ACC112 (cell line): Measurements from ENCODE around the gene MDN1.
"Not testable (repeated sequence)": the region's sequence is repeated elsewhere in the genome, so short reads cannot be mapped to it uniquely, and the experiment has no call there.

Source experiments
- H2AFZ ChIP-seq: fragments of 200-600 bp; sonication (generic); one replicate; pipeline ENCODE4 v1.6.0; 2017; ENCODE audit warnings: antibody characterized with exemption, low read length; ENCODE audit not compliant: unreplicated experiment
- H3K27ac ChIP-seq: fragments of 200-600 bp; sonication (generic); 2 replicates; pipeline ENCODE4 v1.5.1; 2014; ENCODE audit warnings: low read depth, mild to moderate bottlenecking, antibody characterized with exemption, low read length, moderate library complexity
- H3K27me3 ChIP-seq: fragments of 200-600 bp; sonication (generic); 2 replicates; pipeline ENCODE4 v1.6.1; 2014; ENCODE audit warnings: mild to moderate bottlenecking, antibody characterized with exemption, low read length, moderate library complexity, mixed read lengths; ENCODE audit not compliant: insufficient read depth
- H3K36me3 ChIP-seq: fragments of 200-600 bp; sonication (generic); 2 replicates; pipeline ENCODE4 v1.6.1; 2016; ENCODE audit warnings: mild to moderate bottlenecking, antibody characterized with exemption, low read length, moderate library complexity, mixed read lengths; ENCODE audit not compliant: insufficient read depth
- H3K4me1 ChIP-seq: fragments of 200-600 bp; sonication (generic); one replicate; pipeline ENCODE4 v1.6.1; 2016; ENCODE audit warnings: low read length, mixed read lengths; ENCODE audit not compliant: insufficient read depth, unreplicated experiment, control insufficient read depth
- H3K4me3 ChIP-seq: fragments of 200-600 bp; sonication (generic); 2 replicates; pipeline ENCODE4 v1.5.1; 2014; ENCODE audit warnings: mild to moderate bottlenecking, low read depth, low read length
- H3K79me2 ChIP-seq: fragments of 200-600 bp; sonication (generic); one replicate; pipeline ENCODE4 v1.6.0; 2016; ENCODE audit warnings: low read length; ENCODE audit not compliant: control insufficient read depth, unreplicated experiment, insufficient read depth

Gene MDN1

DNA sequence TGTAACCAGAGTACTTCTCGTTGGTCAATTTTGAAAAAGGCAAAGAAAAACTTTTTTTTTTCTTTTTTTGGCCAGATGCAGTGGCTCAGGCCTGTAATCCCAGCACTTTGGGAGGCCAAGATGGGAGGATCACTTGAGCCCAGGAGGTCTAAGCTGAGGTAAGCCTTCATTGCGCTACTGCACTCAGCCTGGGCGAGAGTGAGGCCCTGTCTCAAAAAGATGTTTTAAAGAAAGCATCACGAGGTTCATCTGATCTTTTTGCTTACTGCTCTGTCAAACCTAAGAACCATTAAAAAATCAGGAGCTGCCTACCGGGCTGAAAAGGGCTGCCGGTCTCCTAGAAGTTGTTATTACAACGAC lies 181.7 kb downstream of the MDN1 start:
- Histone ChIP-seq H2AFZ (peak overlapping the region; percentile 83), H3K4me3 (peak overlapping the region; percentile 82), H3K79me2 (peaks cover 12% of the 10 kb centered on the region), H3K27me3 (no peaks in the 10 kb centered on the region), H3K4me1 (peaks cover 14% of the 10 kb centered on the region), H3K36me3 (peaks cover 10% of the 10 kb centered on the region), H3K27ac (peak overlapping the region; percentile 79)

DNA sequence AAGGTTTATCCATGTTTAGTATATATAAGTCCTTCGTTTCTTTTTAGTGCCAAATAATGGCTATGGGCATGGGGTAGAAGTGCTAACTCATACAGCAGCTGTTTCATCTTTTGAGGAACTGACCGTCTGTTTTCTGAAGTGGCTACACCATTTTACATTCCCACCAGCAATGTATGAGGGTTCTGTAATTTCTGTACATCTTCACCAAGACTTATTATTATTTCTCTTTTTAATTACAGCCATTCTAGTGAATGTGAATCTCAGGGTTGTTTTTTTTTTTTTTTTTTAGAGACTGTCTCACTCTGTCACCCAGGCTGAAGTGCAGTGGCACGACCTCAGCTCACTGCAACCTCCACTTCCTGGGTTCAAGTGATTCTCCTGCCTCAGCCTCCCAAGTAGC lies 183.2 kb downstream of the MDN1 start:
- Histone ChIP-seq H3K79me2 (peaks cover 12% of the 10 kb centered on the region), H3K4me1 (peaks cover 14% of the 10 kb centered on the region)
- not testable (repeated sequence) for H2AFZ ChIP-seq, H3K27me3 ChIP-seq, H3K4me3 ChIP-seq, H3K27ac ChIP-seq, H3K36me3 ChIP-seq

DNA sequence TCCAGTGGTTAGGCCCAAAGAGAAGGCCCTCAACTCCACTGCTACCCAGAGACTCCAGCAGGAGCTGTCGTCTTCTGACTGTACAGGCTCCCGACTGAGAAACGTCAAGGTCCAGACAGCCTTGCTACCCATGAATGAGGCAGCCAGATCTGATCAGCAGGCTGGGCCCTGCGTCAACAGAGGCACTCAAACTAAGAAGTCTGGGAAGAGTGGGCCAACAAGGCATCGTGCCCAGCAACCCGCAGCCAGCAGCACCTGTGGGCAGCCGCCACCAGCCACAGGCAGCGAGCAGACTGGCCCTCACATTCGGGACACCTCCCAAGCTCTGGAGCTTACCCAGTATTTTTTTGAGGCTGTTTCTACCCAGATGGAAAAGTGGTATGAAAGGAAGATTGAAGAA lies 189.1 kb downstream of the MDN1 start:
- no peaks in the 10 kb centered on the region; the same call in 1 of the 2 replicates for H3K36me3 ChIP-seq
- no peaks in the 10 kb centered on the region for H3K4me1 ChIP-seq
- no peak overlapping the region for H3K27ac ChIP-seq
- no peaks in the 10 kb centered on the region for H3K79me2 ChIP-seq
- H3K4me3 ChIP-seq, result no peak overlapping the region
- no peak overlapping the region for H2AFZ ChIP-seq
- no peaks in the 10 kb centered on the region for H3K27me3 ChIP-seq

DNA sequence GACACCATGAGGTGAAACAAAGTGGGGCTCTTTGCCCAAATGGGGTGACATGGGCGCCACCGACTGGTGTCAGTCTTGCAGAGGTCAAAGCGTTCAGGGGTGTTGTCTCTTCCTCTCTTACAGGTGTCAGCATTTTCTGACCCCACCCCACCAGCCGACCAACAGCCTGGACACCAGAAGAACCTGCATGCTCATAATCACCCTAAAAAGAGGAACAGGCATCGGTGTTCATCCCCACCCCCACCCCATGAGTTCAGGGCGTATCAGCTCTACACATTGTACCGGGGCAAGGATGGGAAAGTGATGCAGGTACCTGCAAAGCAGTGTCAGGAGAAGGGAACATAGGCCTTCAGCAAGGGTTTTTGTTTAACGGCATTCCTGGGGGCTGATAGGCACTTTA lies 195.8 kb downstream of the MDN1 start:
- H3K27me3 ChIP-seq, result no peaks in the 10 kb centered on the region
- H3K4me1 ChIP-seq, result no peaks in the 10 kb centered on the region
- H2AFZ ChIP-seq, result no peak overlapping the region

DNA sequence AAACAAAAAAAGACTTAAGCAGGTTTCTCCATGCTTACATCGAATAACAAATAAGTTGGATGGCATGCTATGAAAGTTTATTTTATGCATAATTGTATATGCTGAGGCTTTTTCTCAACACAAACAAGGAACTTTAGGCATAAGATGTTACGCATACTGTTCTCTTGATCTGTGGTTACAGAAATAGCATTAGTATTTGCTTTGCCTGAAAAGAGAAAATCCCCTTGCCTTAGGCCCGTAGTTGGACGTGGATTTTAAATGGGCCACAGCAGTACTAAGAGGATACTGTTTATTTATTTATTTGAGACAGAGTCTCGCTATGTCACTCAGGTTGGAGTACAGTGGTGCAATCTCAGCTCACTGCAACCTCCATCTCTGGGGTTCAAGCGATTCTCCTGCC lies 200.0 kb downstream of the MDN1 start:
- Histone ChIP-seq H3K79me2 (no peaks in the 10 kb centered on the region), H3K4me3 (no peak overlapping the region), H3K27ac (no peak overlapping the region), H2AFZ (no peak overlapping the region), H3K4me1 (no peaks in the 10 kb centered on the region), H3K36me3 (no peaks in the 10 kb centered on the region), H3K27me3 (no peaks in the 10 kb centered on the region)

More for the DNA sequence above, 195.8 kb downstream of the MDN1 start:
- Histone ChIP-seq H3K36me3 (no peaks in the 10 kb centered on the region), H3K4me3 (no peak overlapping the region), H3K27ac (no peak overlapping the region), H3K79me2 (no peaks in the 10 kb centered on the region)

DNA sequence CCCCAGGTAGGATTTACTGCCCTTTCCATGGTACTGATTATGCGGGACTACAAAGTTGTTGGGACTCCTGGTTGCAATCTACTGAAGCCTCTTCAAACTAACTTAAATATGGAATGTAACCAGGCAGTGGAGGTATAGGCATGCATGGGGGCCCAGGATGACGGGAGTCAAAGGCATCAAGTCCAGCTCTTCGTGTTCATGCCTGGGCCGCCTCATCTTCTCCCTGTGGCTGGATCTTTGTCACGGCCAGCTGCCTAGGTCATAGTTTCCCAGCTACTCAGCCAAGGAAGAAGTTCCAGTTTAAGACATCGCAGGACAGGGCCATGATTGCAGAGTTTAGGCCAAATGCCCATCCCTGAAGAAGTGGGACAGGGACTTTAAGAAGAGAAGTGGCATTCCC lies 201.6 kb downstream of the MDN1 start:
- Histone ChIP-seq H3K79me2 (no peaks in the 10 kb centered on the region), H3K36me3 (no peaks in the 10 kb centered on the region), H3K4me3 (no peak overlapping the region), H3K4me1 (no peaks in the 10 kb centered on the region), H3K27me3 (no peaks in the 10 kb centered on the region), H3K27ac (no peak overlapping the region), H2AFZ (no peak overlapping the region)

DNA sequence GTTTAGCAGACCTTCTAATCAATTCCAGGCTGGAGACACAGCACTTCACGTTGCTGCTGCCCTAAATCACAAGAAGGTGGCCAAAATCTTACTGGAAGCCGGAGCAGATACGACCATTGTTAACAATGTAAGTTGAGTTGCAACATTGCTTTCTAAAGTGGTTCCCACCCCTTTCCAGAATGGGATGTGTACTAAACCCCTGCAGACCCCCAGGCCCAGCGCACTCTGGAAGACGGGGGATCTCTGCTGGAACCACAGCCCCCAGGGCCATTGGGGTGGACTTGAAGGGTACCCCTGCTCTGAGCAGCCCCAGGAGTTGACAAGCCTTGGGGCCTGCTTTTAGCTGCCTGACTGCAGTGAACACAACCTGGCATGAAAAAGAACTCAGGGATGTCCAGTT lies 203.1 kb downstream of the MDN1 start:
- Histone ChIP-seq H3K79me2 (no peaks in the 10 kb centered on the region), H3K27ac (no peak overlapping the region), H3K36me3 (no peaks in the 10 kb centered on the region), H3K4me3 (no peak overlapping the region), H2AFZ (no peak overlapping the region), H3K4me1 (no peaks in the 10 kb centered on the region), H3K27me3 (no peaks in the 10 kb centered on the region)

DNA sequence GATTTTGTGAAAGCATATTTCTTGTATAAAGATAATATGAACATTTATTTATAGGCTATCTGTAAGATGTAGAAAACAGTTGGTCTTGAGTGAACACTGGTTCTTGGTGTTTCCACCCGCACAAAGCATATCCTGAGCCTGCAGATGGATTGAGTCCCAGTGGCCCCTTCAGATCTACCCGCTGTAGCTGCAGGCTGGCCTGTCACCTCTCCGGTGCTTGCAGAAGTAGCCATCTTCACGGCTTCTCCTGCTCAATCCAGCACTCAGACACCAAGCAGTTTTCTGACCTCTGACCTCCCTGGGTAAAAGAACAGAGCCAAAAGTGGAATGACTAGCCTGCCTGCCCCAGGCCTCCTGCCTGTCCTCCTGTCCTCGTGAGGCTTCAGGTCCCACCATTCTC lies 203.7 kb downstream of the MDN1 start:
- Histone ChIP-seq H3K36me3 (no peaks in the 10 kb centered on the region), H2AFZ (no peak overlapping the region), H3K27ac (no peak overlapping the region), H3K27me3 (no peaks in the 10 kb centered on the region), H3K4me1 (no peaks in the 10 kb centered on the region), H3K79me2 (no peaks in the 10 kb centered on the region), H3K4me3 (no peak overlapping the region)

DNA sequence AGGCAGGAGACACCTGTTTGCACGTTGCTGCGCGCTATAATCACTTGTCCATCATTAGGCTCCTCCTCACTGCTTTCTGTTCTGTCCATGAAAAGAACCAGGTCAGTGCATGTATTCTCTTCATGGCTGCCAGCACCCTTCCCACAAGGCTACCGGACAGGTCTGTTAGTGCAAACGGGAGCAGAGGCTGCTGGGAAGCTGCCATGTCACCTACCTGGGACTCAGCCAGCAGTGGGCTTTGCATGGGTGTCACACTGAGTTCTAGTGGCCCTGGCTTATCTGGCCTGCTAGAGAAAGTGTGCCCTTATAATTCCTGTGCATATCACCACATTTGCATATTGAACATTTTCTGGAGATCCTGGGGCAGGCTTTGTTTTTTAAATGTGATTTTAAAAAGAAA lies 205.8 kb downstream of the MDN1 start:
- no peaks in the 10 kb centered on the region for H3K36me3 ChIP-seq
- H2AFZ ChIP-seq, result no peak overlapping the region
- H3K4me3 ChIP-seq, result no peak overlapping the region
- no peaks in the 10 kb centered on the region for H3K27me3 ChIP-seq
- no peaks in the 10 kb centered on the region for H3K79me2 ChIP-seq
- H3K4me1 ChIP-seq, result no peaks in the 10 kb centered on the region
- H3K27ac ChIP-seq, result no peak overlapping the region

DNA sequence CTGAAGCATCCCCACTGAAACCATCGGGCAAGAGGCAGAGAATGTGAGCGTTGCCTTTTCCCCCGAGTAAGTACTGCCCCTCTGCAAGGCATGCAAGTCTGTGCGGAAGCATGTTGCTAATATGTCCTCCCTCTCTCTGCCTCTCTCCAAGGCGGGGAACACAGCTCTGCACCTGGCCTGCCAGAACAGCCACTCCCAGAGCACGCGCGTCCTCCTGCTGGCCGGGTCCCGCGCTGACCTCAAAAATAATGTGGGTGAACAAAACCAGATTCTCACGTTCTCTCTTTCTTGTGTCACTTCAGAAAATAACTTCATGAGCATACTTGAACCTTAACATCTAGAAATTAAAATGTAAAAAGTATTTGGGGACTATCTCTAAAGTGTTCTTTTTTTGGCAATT lies 207.5 kb downstream of the MDN1 start:
- H3K4me1 ChIP-seq, result no peaks in the 10 kb centered on the region
- no peaks in the 10 kb centered on the region for H3K36me3 ChIP-seq
- H3K27ac ChIP-seq, result no peak overlapping the region
- H3K4me3 ChIP-seq, result no peak overlapping the region
- H3K27me3 ChIP-seq, result no peaks in the 10 kb centered on the region
- no peaks in the 10 kb centered on the region for H3K79me2 ChIP-seq
- no peak overlapping the region for H2AFZ ChIP-seq

DNA sequence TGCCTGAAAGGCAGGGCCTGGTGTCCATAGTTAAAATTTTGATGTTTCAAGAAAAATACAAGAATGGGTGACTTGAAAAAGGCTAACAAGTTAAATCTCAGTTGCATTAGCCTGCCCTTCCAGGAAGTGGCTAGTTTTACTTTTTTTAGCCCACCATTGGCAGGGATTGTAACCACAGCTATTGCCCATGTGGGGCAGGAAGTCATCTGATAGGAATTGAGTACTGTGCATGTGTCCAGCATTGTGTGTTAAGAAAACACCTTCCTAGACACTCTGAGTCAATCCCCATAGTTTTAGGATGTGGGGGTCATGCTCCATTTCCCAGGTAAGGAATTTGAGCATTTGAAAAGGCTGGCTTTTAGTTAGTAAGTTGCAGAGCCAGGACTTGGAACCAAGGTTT lies 207.9 kb downstream of the MDN1 start:
- no peaks in the 10 kb centered on the region for H3K27me3 ChIP-seq
- no peak overlapping the region for H3K4me3 ChIP-seq

More for the DNA sequence above, 207.9 kb downstream of the MDN1 start:
- no peaks in the 10 kb centered on the region for H3K36me3 ChIP-seq
- no peak overlapping the region for H2AFZ ChIP-seq
- H3K27ac ChIP-seq, result no peak overlapping the region
- H3K79me2 ChIP-seq, result no peaks in the 10 kb centered on the region
- H3K4me1 ChIP-seq, result no peaks in the 10 kb centered on the region
